GM06990 (cell line): ENCODE results near the gene MRPS18A.
A peak's percentile ranks its signal among the peaks of the same experiment; 100 is the strongest.

Experiments used
- DNase-seq: peaks from one replicate; pipeline ENCODE4 v3.0.0-alpha.2; 2011; ENCODE audit not compliant: insufficient read length; ENCODE audit errors: extremely low read depth
- H3K27me3 ChIP-seq: replicated peaks from 2 replicates; pipeline ENCODE4 v1.6.0; 2011; ENCODE audit warnings: low read length; ENCODE audit not compliant: control insufficient read depth, insufficient read depth
- H3K36me3 ChIP-seq: 2 replicates; pipeline ENCODE4 v1.5.1; 2011; ENCODE audit warnings: low read length; ENCODE audit not compliant: control insufficient read depth, insufficient read depth
- H3K4me3 ChIP-seq: replicated peaks from 2 replicates; pipeline ENCODE4 v1.5.1; 2011; ENCODE audit warnings: low read depth, mild to moderate bottlenecking, control low read depth, low read length
- CTCF ChIP-seq: IDR thresholded peaks from 2 replicates; pipeline ENCODE4 v1.5.1; 2011; ENCODE audit warnings: low read length, control low read depth, mild to moderate bottlenecking, inconsistent platforms; ENCODE audit not compliant: insufficient read depth, poor library complexity, severe bottlenecking

The MRPS18A gene

GRCh38 chr6:43670623-43670986, 17.0 kb downstream of the MRPS18A start:
- Histone ChIP-seq H3K27me3 (no peaks in the 10 kb centered on the region), H3K36me3 (peaks cover 27% of the 10 kb centered on the region), H3K4me3 (no peak overlapping the region)
- no peak for DNase-seq
- TF ChIP-seq CTCF, result no peak

- TF ChIP-seq CTCF, result no peak
- peaks cover 22% of the 10 kb centered on the region for H3K36me3 ChIP-seq
- H3K27me3 ChIP-seq, result no peaks in the 10 kb centered on the region
- H3K4me3 ChIP-seq, result no peak overlapping the region
- DNase-seq, result no peak
These were observed 17.5 kb downstream of the MRPS18A start for GRCh38 chr6:43669922-43670622.

- no peak for TF ChIP-seq CTCF
- Histone ChIP-seq H3K4me3 (no peak overlapping the region), H3K27me3 (no peaks in the 10 kb centered on the region), H3K36me3 (peaks cover 18% of the 10 kb centered on the region)
- no peak for DNase-seq
These were observed 18.3 kb downstream of the MRPS18A start for GRCh38 chr6:43669050-43669921.

- peak; percentile 74 for TF ChIP-seq CTCF
- Histone ChIP-seq H3K36me3 (peaks cover 14% of the 10 kb centered on the region), H3K4me3 (no peak overlapping the region), H3K27me3 (no peaks in the 10 kb centered on the region)
- DNase-seq, result peak; percentile 78
These were observed 19.2 kb downstream of the MRPS18A start for GRCh38 chr6:43668151-43669028.

GRCh38 chr6:43667245-43668150, 20.1 kb downstream of the MRPS18A start:
- peak; percentile 97 for TF ChIP-seq CTCF
- no peak overlapping the region for H3K4me3 ChIP-seq
- DNase-seq, result peak; percentile 76

More at GRCh38 chr6:43667245-43668150, 20.1 kb downstream of the MRPS18A start:
- H3K27me3 ChIP-seq, result no peaks in the 10 kb centered on the region
- H3K36me3 ChIP-seq, result peaks cover 13% of the 10 kb centered on the region
